Panc1 (cell line): Measurements from ENCODE around the gene PTTG1. TPM values are rescaled to one million over a fixed set of nuclear protein-coding genes. Genes with fewer than 3 reads are reported as not detected.

Experiments
- ATAC-seq: fragments of 200-7000 bp; cut with Tn5 transposase; 2 replicates; pipeline ENCODE4 v1.9.1; 2020; ENCODE audit warnings: mild to moderate bottlenecking, moderate library complexity
- BruUV-seq: library from RNA; stranded (reverse); fragments of 400-500 nt; replicated peaks from 2 replicates; lab custom pipeline; 2021; lab: Mats Ljungman, UMichigan
- CTCF ChIA-PET: fragments of 300-600 bp; sonication (Branson Sonifier 250); formaldehyde crosslinking; loops from one replicate; lab custom pipeline; 2022; ENCODE audit warnings: antibody characterized with exemption; lab: Charles Lee
- POLR2A ChIA-PET: fragments of 300-600 bp; sonication (Branson Sonifier 250); formaldehyde crosslinking; loops from one replicate; lab custom pipeline; 2022; ENCODE audit warnings: antibody characterized with exemption; lab: Charles Lee
- DNase-seq: peaks from one replicate; pipeline ENCODE4 v3.0.0-alpha.2; 2010; ENCODE audit warnings: low read depth, low spot score
- H3K27ac ChIP-seq: 2 replicates; pipeline ENCODE4 v1.5.1; 2011; ENCODE audit warnings: mild to moderate bottlenecking, low read length, inconsistent platforms
- H3K27me3 ChIP-seq: fragments of 200-500 bp; sonication (Bioruptor generic); 2 replicates; pipeline ENCODE4 v1.6.0; 2014; ENCODE audit warnings: low read length, inconsistent platforms; ENCODE audit not compliant: control insufficient read depth, insufficient read depth
- H3K36me3 ChIP-seq: fragments of 200-500 bp; sonication (Bioruptor generic); 2 replicates; pipeline ENCODE4 v1.5.1; 2014; ENCODE audit warnings: inconsistent platforms, mild to moderate bottlenecking, low read length, moderate library complexity; ENCODE audit not compliant: control insufficient read depth, insufficient read depth
- H3K4me1 ChIP-seq: 2 replicates; pipeline ENCODE4 v1.5.1; 2011; ENCODE audit warnings: inconsistent platforms, mild to moderate bottlenecking, low read length, moderate library complexity; ENCODE audit not compliant: control insufficient read depth, insufficient read depth
- H3K4me3 ChIP-seq, 2 experiments: 2 replicates each; pipeline ENCODE4 v1.5.1; 2011 to 2012; ENCODE audit warnings: low read depth in 2 of 2, low read length in 2 of 2, mild to moderate bottlenecking in 2 of 2, inconsistent platforms in 1 of 2, moderate library complexity in 1 of 2
- H3K9me3 ChIP-seq: fragments of 200-500 bp; sonication (Bioruptor generic); 2 replicates; pipeline ENCODE4 v1.5.1; 2014; ENCODE audit warnings: low read depth, mild to moderate bottlenecking, inconsistent platforms, low read length, moderate library complexity; ENCODE audit not compliant: control insufficient read depth, insufficient read depth
- CTCF ChIP-seq: fragments of 450-650 bp; IDR thresholded peaks from 2 replicates; pipeline ENCODE4 v1.5.1; 2017; ENCODE audit warnings: mild to moderate bottlenecking
- POLR2AphosphoS5 ChIP-seq: IDR thresholded peaks from 2 replicates; pipeline ENCODE4 v1.6.1; 2012; ENCODE audit warnings: mild to moderate bottlenecking, low read depth, low read length, moderate library complexity
- REST ChIP-seq, 2 experiments: IDR thresholded peaks; 2 replicates each; pipeline ENCODE4 v1.6.1; 2011 to 2012; ENCODE audit warnings: low read depth in 2 of 2, control low read depth in 1 of 2, low read length in 1 of 2, mild to moderate bottlenecking in 1 of 2, moderate library complexity in 1 of 2; ENCODE audit not compliant: insufficient read depth in 1 of 2
- SIN3A ChIP-seq: IDR thresholded peaks from 2 replicates; pipeline ENCODE4 v1.6.1; 2012; ENCODE audit warnings: low read depth, mild to moderate bottlenecking, low read length, moderate library complexity, borderline replicate concordance; ENCODE audit not compliant: insufficient read depth
- TCF7L2 ChIP-seq: IDR thresholded peaks from 2 replicates; pipeline ENCODE4 v1.6.1; 2011; ENCODE audit warnings: mild to moderate bottlenecking, low read depth, low read length, inconsistent platforms
- in situ Hi-C: cut with HindIII; loops from 2 replicates; pipeline ENCODE4 v1.10.0; 2016; ENCODE audit warnings: low sequenced_read_pairs, low pct_unique_long_range_greater_than_20kb
- intact Hi-C: fragments of 100-400 bp; cut with micrococcal nuclease; formaldehyde crosslinking; loops from one replicate; pipeline ENCODE4 v1.10.0; 2022; ENCODE audit not compliant: unreplicated experiment
- total RNA-seq: library from RNA; stranded (reverse); gene quantifications from one replicate; pipeline ENCODE4 v1.2.1, GENCODE V29; 2021; ENCODE audit not compliant: unreplicated experiment

Gene PTTG1
- total RNA-seq, 1 experiment from 2014 or later: 171 TPM

- intact Hi-C loops: no loop called here
- Histone ChIP-seq H3K36me3 (no peaks in the 10 kb centered on the region), H3K4me3 (no peak overlapping the region), H3K27me3 (no peaks in the 10 kb centered on the region), H3K9me3 (no peaks in the 10 kb centered on the region), H3K4me1 (peaks cover 33% of the 10 kb centered on the region), H3K27ac (no peak overlapping the region)
- no peak for ATAC-seq
- ChIA-PET POLR2A (no interaction called here), CTCF (no interaction called here)
- no peak for TF ChIP-seq CTCF
- no peak for TF ChIP-seq POLR2AphosphoS5
- no peak for TF ChIP-seq SIN3A
- TF ChIP-seq REST (IDR thresholded peaks at IDR 0.05; ENCODE audit: insufficient read depth in 1 of 2, low read depth in 2 of 2, low read length in 1 of 2): no peak
- TF ChIP-seq TCF7L2: no peak
- DNase-seq: no peak
- BruUV-seq: no TSS peak
- in situ Hi-C loops: no loop called here
Measured at GRCh38 chr5:160475864-160476438, 54.3 kb downstream of the PTTG1 start.

- Histone ChIP-seq H3K27me3 (no peaks in the 10 kb centered on the region), H3K36me3 (no peaks in the 10 kb centered on the region), H3K4me1 (peaks cover 24% of the 10 kb centered on the region), H3K27ac (no peak overlapping the region), H3K9me3 (no peaks in the 10 kb centered on the region), H3K4me3 (no peak overlapping the region)
- no TSS peak for BruUV-seq
- CTCF ChIA-PET: no interaction called here
- POLR2A ChIA-PET: no interaction called here
- no peak for ATAC-seq
- TF ChIP-seq REST (IDR thresholded peaks at IDR 0.05; ENCODE audit: insufficient read depth in 1 of 2, low read depth in 2 of 2, low read length in 1 of 2) (no peak), CTCF (no peak), SIN3A (no peak), POLR2AphosphoS5 (no peak), TCF7L2 (no peak)
- no peak for DNase-seq
- intact Hi-C loops: no loop called here
- in situ Hi-C loops: no loop called here
Measured at GRCh38 chr5:160477266-160477970, 55.8 kb downstream of the PTTG1 start.
